H1 (cell line): Measurements from ENCODE around the gene CACNA1C. TPM values are rescaled to one million over a fixed set of nuclear protein-coding genes. Genes with fewer than 3 reads are reported as not detected.

ENCODE experiments used
- CTCF ChIA-PET: fragments of 300-600 bp; sonication (Branson Sonifier 250); formaldehyde crosslinking; loops from one replicate; lab custom pipeline; 2021; ENCODE audit not compliant: partially characterized antibody; lab: Charles Lee
- POLR2A ChIA-PET: fragments of 300-600 bp; sonication (Branson Sonifier 250); formaldehyde crosslinking; loops from one replicate; lab custom pipeline; 2021; ENCODE audit warnings: inconsistent platforms; ENCODE audit not compliant: partially characterized antibody; lab: Charles Lee
- DNase-seq, 2 experiments: peaks; one replicate each; pipeline versions ENCODE4 v3.0.0 to v3.0.0-alpha.2; 2010 to 2022; ENCODE audit warnings: low spot score in 2 of 2, low read depth in 1 of 2, mixed read lengths in 1 of 2
- FAIRE-seq: peaks from 2 replicates; lab custom pipeline; 2011; peaks lifted over from hg19 to GRCh38; lab: Jason Lieb, UNC
- H2AFZ ChIP-seq: 2 replicates; pipeline ENCODE4 v1.8.1; 2012; ENCODE audit warnings: low read length, inconsistent platforms
- H2AK5ac ChIP-seq: 2 replicates; pipeline ENCODE4 v1.6.1; 2013; ENCODE audit warnings: low read depth, low read length
- H2BK120ac ChIP-seq: replicated peaks from 2 replicates; pipeline ENCODE3; 2013; ENCODE audit warnings: low read depth, low read length, inconsistent platforms
- H2BK12ac ChIP-seq: 2 replicates; pipeline ENCODE4 v1.6.1; 2013; ENCODE audit warnings: low read depth, low read length
- H2BK15ac ChIP-seq: 2 replicates; pipeline ENCODE4 v1.6.1; 2013; ENCODE audit warnings: low read length
- H2BK20ac ChIP-seq: 2 replicates; pipeline ENCODE4 v1.6.1; 2013; ENCODE audit warnings: low read length
- H2BK5ac ChIP-seq: 2 replicates; pipeline ENCODE4 v1.6.1; 2013; ENCODE audit warnings: low read depth, low read length
- H3K14ac ChIP-seq: 2 replicates; pipeline ENCODE4 v1.6.1; 2013; ENCODE audit warnings: inconsistent platforms; ENCODE audit not compliant: insufficient read length
- H3K18ac ChIP-seq: 2 replicates; pipeline ENCODE4 v1.6.1; 2013; ENCODE audit warnings: low read length; ENCODE audit errors: extremely low read depth
- H3K23ac ChIP-seq: 2 replicates; pipeline ENCODE4 v1.6.1; 2013; ENCODE audit warnings: inconsistent platforms; ENCODE audit not compliant: insufficient read length
- H3K23me2 ChIP-seq: 2 replicates; pipeline ENCODE4 v1.6.1; 2013; ENCODE audit warnings: low read depth, low read length
- H3K27ac ChIP-seq: 2 replicates; pipeline ENCODE4 v1.6.1; 2011; ENCODE audit warnings: low read depth, low read length, inconsistent platforms
- H3K27me3 ChIP-seq, 4 experiments: replicated peaks in 1 of 4; 1 replicate in 1 of 4; 2 replicates in 3 of 4; pipeline versions ENCODE4 v1.6.1 to v1.8.1; 2011 to 2013; ENCODE audit warnings: low read length in 3 of 4, mild to moderate bottlenecking in 3 of 4, inconsistent platforms in 2 of 4, mixed read lengths in 2 of 4, moderate library complexity in 1 of 4; ENCODE audit not compliant: control insufficient read depth in 3 of 4, insufficient read depth in 3 of 4; ENCODE audit errors: extremely low read depth in 1 of 4
- H3K36me3 ChIP-seq, 4 experiments: 2 replicates each; pipeline versions ENCODE4 v1.6.1 to v1.8.1; 2011 to 2013; ENCODE audit warnings: mild to moderate bottlenecking in 4 of 4, low read length in 3 of 4, moderate library complexity in 2 of 4, control low read depth in 1 of 4, inconsistent platforms in 1 of 4; ENCODE audit not compliant: insufficient read depth in 4 of 4, control insufficient read depth in 2 of 4
- H3K4ac ChIP-seq: replicated peaks from 2 replicates; pipeline ENCODE3; 2013; ENCODE audit warnings: low read length, low read depth, mixed read lengths, inconsistent platforms; ENCODE audit not compliant: insufficient read length
- H3K4me1 ChIP-seq, 4 experiments: replicated peaks in 1 of 4; 1 replicate in 1 of 4; 2 replicates in 3 of 4; pipeline versions ENCODE4 v1.6.1 to v1.8.1; 2011 to 2013; ENCODE audit warnings: low read length in 3 of 4, inconsistent platforms in 2 of 4, mixed read lengths in 1 of 4; ENCODE audit not compliant: insufficient read depth in 4 of 4, control insufficient read depth in 3 of 4
- H3K4me2 ChIP-seq, 2 experiments: 2 replicates each; pipeline versions ENCODE4 v1.6.1 to v1.8.1; 2011 to 2013; ENCODE audit warnings: low read depth in 2 of 2, low read length in 2 of 2, control low read depth in 1 of 2, inconsistent platforms in 1 of 2, mild to moderate bottlenecking in 1 of 2; ENCODE audit not compliant: insufficient read depth in 1 of 2
- H3K4me3 ChIP-seq, 4 experiments: fragments of 200-600, 300-600 bp in 1 of 4; sonication (generic), shearing (Covaris generic), sonication (Bioruptor Twin) in 1 of 4; 2 replicates each; pipeline versions ENCODE4 v1.5.1 to v1.8.1; 2011 to 2016; ENCODE audit warnings: low read length in 4 of 4, low read depth in 3 of 4, control low read depth in 2 of 4, inconsistent platforms in 2 of 4, mild to moderate bottlenecking in 2 of 4, mixed read lengths in 1 of 4, moderate library complexity in 1 of 4; ENCODE audit not compliant: insufficient read depth in 2 of 4; ENCODE audit errors: extremely low read depth in 1 of 4
- H3K56ac ChIP-seq: replicated peaks from 2 replicates; pipeline ENCODE3; 2013; ENCODE audit warnings: low read depth, mild to moderate bottlenecking, mixed read lengths, low read length, inconsistent platforms; ENCODE audit not compliant: insufficient read length
- H3K79me1 ChIP-seq: 2 replicates; pipeline ENCODE4 v1.6.1; 2013; ENCODE audit warnings: low read depth, low read length, control low read depth
- H3K79me2 ChIP-seq, 2 experiments: 2 replicates each; pipeline versions ENCODE4 v1.6.1 to v1.8.1; 2012 to 2013; ENCODE audit warnings: low read length in 2 of 2, mild to moderate bottlenecking in 2 of 2, inconsistent platforms in 1 of 2; ENCODE audit not compliant: insufficient read depth in 2 of 2, control insufficient read depth in 1 of 2
- H3K9ac ChIP-seq, 4 experiments: replicated peaks in 1 of 4; 1 replicate in 1 of 4; 2 replicates in 3 of 4; pipeline versions ENCODE4 v1.6.1 to v1.8.1; 2011 to 2013; ENCODE audit warnings: low read depth in 3 of 4, low read length in 3 of 4, control low read depth in 2 of 4, mild to moderate bottlenecking in 2 of 4, moderate library complexity in 2 of 4, inconsistent platforms in 1 of 4; ENCODE audit errors: extremely low read depth in 1 of 4
- H3K9me3 ChIP-seq, 2 experiments: 2 replicates each; pipeline versions ENCODE4 v1.6.1 to v1.8.1; 2012 to 2013; ENCODE audit warnings: mild to moderate bottlenecking in 2 of 2, moderate library complexity in 2 of 2, control low read depth in 1 of 2, inconsistent platforms in 1 of 2, low read depth in 1 of 2, low read length in 1 of 2, mixed read lengths in 1 of 2; ENCODE audit not compliant: insufficient read depth in 2 of 2
- H4K20me1 ChIP-seq, 2 experiments: replicated peaks in 1 of 2; 2 replicates each; pipeline versions ENCODE3 to v1.8.1; 2011 to 2013; ENCODE audit warnings: inconsistent platforms in 2 of 2, low read length in 2 of 2, mild to moderate bottlenecking in 1 of 2; ENCODE audit not compliant: insufficient read depth in 2 of 2, control insufficient read depth in 1 of 2
- H4K5ac ChIP-seq: 2 replicates; pipeline ENCODE4 v1.6.1; 2013; ENCODE audit warnings: low read length, low read depth, mixed read lengths, inconsistent platforms; ENCODE audit not compliant: insufficient read length
- H4K8ac ChIP-seq: 2 replicates; pipeline ENCODE4 v1.8.0; 2013; ENCODE audit warnings: mild to moderate bottlenecking, moderate library complexity, low read length, inconsistent platforms; ENCODE audit not compliant: insufficient read depth; ENCODE audit errors: extremely low read depth
- H4K91ac ChIP-seq: replicated peaks from 2 replicates; pipeline ENCODE3; 2013; ENCODE audit warnings: low read length, mixed read lengths, inconsistent platforms; ENCODE audit not compliant: insufficient read length
- MAFK ChIP-seq: IDR thresholded peaks from 2 replicates; pipeline ENCODE4 v1.6.1; 2012; ENCODE audit warnings: low read depth, mild to moderate bottlenecking, improper control_type of control experiment, low read length
- RBBP5 ChIP-seq: IDR thresholded peaks from 2 replicates; pipeline ENCODE4 v1.7.1; 2012; ENCODE audit warnings: low read depth, mild to moderate bottlenecking, inconsistent platforms, low read length, moderate library complexity, borderline replicate concordance
- RNF2 ChIP-seq: fragments of 200-900, 300-1000 bp; sonication (generic); IDR thresholded peaks from 2 replicates; pipeline ENCODE4 v1.7.1; 2016; ENCODE audit warnings: borderline replicate concordance, low read depth, mild to moderate bottlenecking, antibody characterized with exemption, low read length; ENCODE audit not compliant: poor library complexity, severe bottlenecking; ENCODE audit errors: missing control alignments
- SAP30 ChIP-seq: fragments of 300-600 bp; sonication (generic); IDR thresholded peaks from 2 replicates; pipeline ENCODE4 v1.7.1; 2012; ENCODE audit warnings: low read length, moderate library complexity, mild to moderate bottlenecking, inconsistent platforms; ENCODE audit not compliant: insufficient read depth, insufficient replicate concordance
- SUZ12 ChIP-seq: fragments of 200-600 bp; sonication (generic); IDR thresholded peaks from 2 replicates; pipeline ENCODE4 v1.6.1; 2012; ENCODE audit warnings: mild to moderate bottlenecking, inconsistent platforms, low read length, moderate library complexity, mixed read lengths
- TAF7 ChIP-seq: optimal IDR thresholded peaks from 2 replicates; pipeline ENCODE3; 2011; ENCODE audit warnings: low read depth, mild to moderate bottlenecking, inconsistent platforms, low read length, moderate library complexity, borderline replicate concordance
- WGBS, 2 experiments: shearing (Covaris generic) in 1 of 2; methylation state at CpG; one replicate each; pipeline versions ENCODE4 v1.1.6 to v1.1.7; 2013 to 2015; ENCODE audit warnings: low lambda C conversion rate in 2 of 2, mixed read lengths in 2 of 2, inconsistent platforms in 1 of 2, low coverage in 1 of 2, missing lambda C conversion rate in 1 of 2; ENCODE audit not compliant: insufficient replicate concordance in 2 of 2, insufficient coverage in 1 of 2, insufficient read length in 1 of 2; ENCODE audit errors: extremely low coverage in 1 of 2, missing lambda C conversion rate in 1 of 2; 5-methylcytosine and 5-hydroxymethylcytosine counted together
- polyA plus RNA-seq, 7 experiments: library from polyadenylated mRNA; depleted of rRNA in 3 of 7; stranded (reverse) in 5 of 7; unstranded in 2 of 7; fragments of >200 nt in 5 of 7; fragments of 200-250 nt in 2 of 7; gene quantifications; 1 replicate in 5 of 7; 2 replicates in 1 of 7; 4 replicates in 1 of 7; pipeline versions ENCODE4 v1.2.1 to v1.2.3, GENCODE V29; 2011 to 2013; ENCODE audit warnings: missing spikeins in 2 of 7, mixed read lengths in 2 of 7
- total RNA-seq: library from RNA; stranded (reverse); fragmentation: NEBNext Ultra II Directional; extraction: Animal tissue kit (Norgen Biotek cat#: 25700); gene quantifications from 2 replicates; pipeline ENCODE4 v1.2.1, GENCODE V29; 2021

The CACNA1C gene
- total and polyA plus RNA-seq, 2 of the 8 experiments (the other 6 are each of a cell fraction or from before 2014, with no cell fraction given): 1.3 TPM

DNA sequence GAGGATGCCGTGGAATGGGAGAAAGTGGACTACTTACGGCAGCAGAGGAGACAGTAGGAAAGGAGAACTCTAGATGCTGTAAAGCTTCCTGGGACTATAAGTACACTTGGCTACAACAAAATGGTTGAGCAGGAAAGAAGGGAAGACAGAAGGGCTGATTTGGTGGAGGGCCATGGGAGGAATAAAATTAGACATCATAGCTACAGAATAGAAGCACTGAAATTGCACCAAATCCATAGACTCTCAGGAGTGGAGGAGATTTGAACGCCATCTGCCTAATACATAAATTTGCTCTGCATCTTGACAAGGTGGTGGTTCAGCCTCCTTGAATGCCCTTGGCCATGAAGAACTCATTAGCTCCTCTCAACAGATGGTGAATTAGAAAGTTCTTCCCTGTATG, 32.3 kb upstream of the CACNA1C start:
- Histone ChIP-seq H4K91ac (no peak overlapping the region), H4K20me1 (no peaks in the 10 kb centered on the region), H3K4me3 (no peak overlapping the region), H2AFZ (no peak overlapping the region), H2BK5ac (no peak overlapping the region), H3K4me1 (peaks cover 0 to 3% (median 2%) of the 10 kb centered on the region in 4 experiments; a peak in 3 of 7 replicates), H3K9me3 (no peaks in the 10 kb centered on the region), H2BK20ac (no peak overlapping the region), H3K56ac (no peak overlapping the region), H3K4ac (no peak overlapping the region), H3K36me3 (no peaks in the 10 kb centered on the region; a peak in 2 of 8 replicates), H3K23me2 (no peaks in the 10 kb centered on the region)
- CTCF ChIA-PET: interaction anchor here (1.6 to 6.3 kb wide), 3 partner anchors 9 to 81 kb away, joined by 4 to 41 read pairs (median 33); no protein-coding TSS in a partner anchor
- TF ChIP-seq SUZ12: no peak
- no peak for TF ChIP-seq TAF7
- no peak for TF ChIP-seq MAFK
- TF ChIP-seq RBBP5: no peak
- TF ChIP-seq SAP30: no peak
- TF ChIP-seq RNF2: no peak
- TF ChIP-seq, all 59 proteins: peak for 0
- Histone ChIP-seq H2BK12ac (no peak overlapping the region), H4K8ac (no peak overlapping the region), H2AK5ac (no peak overlapping the region), H2BK15ac (no peak overlapping the region), H3K14ac (no peak overlapping the region), H3K27ac (no peak overlapping the region), H3K79me2 (no peaks in the 10 kb centered on the region), H3K79me1 (no peaks in the 10 kb centered on the region), H3K27me3 (no peaks in the 10 kb centered on the region), H4K5ac (no peak overlapping the region), H3K4me2 (no peak overlapping the region; a peak in 1 of 4 replicates), H3K9ac (no peak overlapping the region), H2BK120ac (no peak overlapping the region), H3K18ac (no peak overlapping the region), H3K23ac (no peak overlapping the region)
- POLR2A ChIA-PET: no interaction called here
- DNase-seq (no peak), FAIRE-seq (no peak)
- WGBS, 2 experiments: 94% methylated on average over 3 of the region's 3 CpGs; no CpG with 5 or more reads in 1 of the 2 experiments
